ENCODE measurements around the gene ZNF821.

ZNF821 gene

GRCh38 chr16:71848622-71849021, 35.4 kb downstream of the ZNF821 start:
- DNase-seq (ENCODE audit: extremely low spot score): no peak
- CTCF ChIA-PET: interaction anchor here (0.7 to 5.4 kb wide), 4 partner anchors 10 to 109 kb away, joined by 3 to 22 read pairs (median 4); partner anchors contain the start of gene ZNF821
- TF ChIP-seq CTCF (IDR thresholded peaks at IDR 0.05; ENCODE audit: control extremely low read depth, extremely low read depth, low read depth, missing control alignments): no peak
- POLR2A ChIA-PET: interaction anchor here (0.8 to 1.8 kb wide), 2 partner anchors 9 to 40 kb away, joined by 3 to 4 read pairs; partner anchors contain the start of gene AP1G1

- TF ChIP-seq CTCF (IDR thresholded peaks at IDR 0.05; ENCODE audit: control extremely low read depth, extremely low read depth, low read depth, missing control alignments): no peak
- ChIA-PET CTCF (interaction anchor here (5.4 kb wide), 1 partner anchor 36 kb away, joined by 22 read pairs; the partner anchor contains the start of gene ZNF821), POLR2A (no interaction called here)
- DNase-seq (ENCODE audit: extremely low spot score): no peak
Measured at GRCh38 chr16:71847096-71847495, 36.9 kb downstream of the ZNF821 start.

DNA sequence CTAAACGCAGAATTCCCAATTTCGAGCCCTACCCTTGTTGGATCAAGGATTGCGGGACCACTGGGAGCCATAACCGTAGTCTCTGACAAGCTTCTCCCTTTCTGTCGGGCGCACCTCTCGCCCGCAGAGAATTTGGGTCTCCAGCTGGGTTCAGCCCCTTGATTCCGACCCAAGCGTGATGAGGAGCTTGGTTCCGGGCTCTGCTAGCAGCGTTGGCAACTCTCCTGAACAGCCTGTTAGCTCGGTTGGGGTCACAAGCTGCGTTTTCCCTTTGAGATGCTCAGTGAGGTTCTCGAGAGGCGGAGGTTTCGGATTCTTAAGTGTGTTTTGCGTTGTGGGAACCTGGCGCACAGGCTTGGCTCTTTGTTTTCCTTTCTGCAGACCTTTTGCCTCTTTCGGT, 37.6 kb downstream of the ZNF821 start:
- no peak for TF ChIP-seq CTCF (IDR thresholded peaks at IDR 0.05; ENCODE audit: control extremely low read depth, extremely low read depth, low read depth, missing control alignments)

DNA sequence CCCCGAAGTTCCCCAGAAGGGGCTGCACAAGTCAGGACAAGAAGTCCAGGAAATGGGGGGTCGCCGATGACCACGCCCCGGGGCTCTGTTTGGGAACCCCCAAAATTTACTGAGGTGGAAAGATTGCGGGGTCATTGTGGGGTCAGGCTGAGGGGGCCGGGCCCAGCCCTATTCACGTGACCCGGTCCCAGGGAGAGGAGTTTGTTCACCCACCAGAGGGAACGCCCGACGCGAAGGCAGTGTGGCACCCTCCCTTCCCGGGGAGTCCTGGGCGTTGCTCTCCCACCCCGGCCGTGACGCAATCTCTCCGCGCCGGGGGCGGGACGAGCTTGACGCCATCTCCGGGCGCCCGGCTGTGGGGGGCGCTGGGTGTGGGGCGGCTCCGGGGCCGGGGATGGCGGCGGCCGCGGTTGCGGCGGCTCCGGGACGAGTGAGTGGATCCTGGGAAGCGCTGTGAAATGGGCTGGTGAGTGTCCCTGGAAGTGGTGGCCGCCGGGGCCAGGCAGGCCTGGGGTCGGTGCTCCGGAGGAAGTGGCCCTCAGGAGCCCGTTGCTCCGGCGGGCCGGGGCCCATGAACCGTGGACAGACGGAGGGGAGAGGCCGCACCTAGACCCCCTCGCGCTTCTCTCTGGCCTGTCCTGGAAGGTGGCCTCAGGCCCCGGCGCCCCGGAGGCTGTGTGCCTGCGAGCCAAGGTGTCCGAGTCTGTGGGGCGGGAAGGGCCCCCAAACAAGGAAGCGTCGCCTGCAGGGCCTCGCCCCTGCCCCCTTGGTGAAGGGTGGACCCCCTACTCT, 38.1 kb downstream of the ZNF821 start, which contains the start of gene ATXN1L:
Gene ATXN1L (plus strand): TSS at position 338 of the 792 bp plus-strand sequence. CDS start 3,765 bp downstream, outside the sequence.
- ChIA-PET CTCF (interaction anchor here (0.8 to 5.4 kb wide), 2 partner anchors 15 to 37 kb away, joined by 3 to 22 read pairs; partner anchors contain the start of gene ZNF821), POLR2A (interaction anchor here (0.9 to 1.0 kb wide), 2 partner anchors 29 to 38 kb away, joined by 3 to 4 read pairs; no protein-coding TSS in a partner anchor)
- DNase-seq (ENCODE audit: extremely low spot score): peak; percentile 97
- TF ChIP-seq CTCF (IDR thresholded peaks at IDR 0.05; ENCODE audit: control extremely low read depth, extremely low read depth, low read depth, missing control alignments): no peak

More for the DNA sequence above, 37.6 kb downstream of the ZNF821 start:
- DNase-seq (ENCODE audit: extremely low spot score): no peak
- CTCF ChIA-PET: interaction anchor here (5.4 kb wide), 1 partner anchor 37 kb away, joined by 22 read pairs; the partner anchor contains the start of gene ZNF821
- POLR2A ChIA-PET: interaction anchor here (1.0 kb wide), 1 partner anchor 30 kb away, joined by 4 read pairs; no protein-coding TSS in a partner anchor

- POLR2A ChIA-PET: interaction anchor here (0.6 to 0.7 kb wide), 2 partner anchors 22 to 35 kb away, joined by 4 read pairs; partner anchors contain the start of gene AP1G1
- CTCF ChIA-PET: interaction anchor here (1.0 to 2.5 kb wide), 9 partner anchors 11 to 232 kb away, joined by 3 to 18 read pairs (median 4); no protein-coding TSS in a partner anchor
Measured at GRCh38 chr16:71843572-71843971, 40.4 kb downstream of the ZNF821 start.

More at GRCh38 chr16:71843572-71843971, 40.4 kb downstream of the ZNF821 start:
- no peak for TF ChIP-seq CTCF (IDR thresholded peaks at IDR 0.05; ENCODE audit: control extremely low read depth, extremely low read depth, low read depth, missing control alignments)
- no peak for DNase-seq (ENCODE audit: extremely low spot score)
